Heart right ventricle (tissue), 16 donors: Measurements from ENCODE around the gene BTBD9. TPM values are rescaled to one million over a fixed set of nuclear protein-coding genes. Genes with fewer than 3 reads are reported as not detected.
A peak's percentile ranks its signal among the peaks of the same experiment; 100 is the strongest.

Experiments used
- ATAC-seq, 8 donors: fragments of 200-7000 bp; cut with Tn5 transposase; one replicate each; pipeline ENCODE4 v1.9.1; 2020; ENCODE audit warnings: mild to moderate bottlenecking in 8 of 8, moderate library complexity in 8 of 8, moderate number of reproducible peaks in 1 of 8
- DNase-seq, 2 donors: peaks; one replicate each; pipeline ENCODE4 v3.0.0-alpha.2; 2020
- H3K27ac ChIP-seq, 10 donors: fragments of 200-600 bp; sonication (generic) in 2 of 10; one replicate each; pipeline versions ENCODE4 v1.5.0 to v1.8.0; 2020 to 2022; ENCODE audit warnings: mild to moderate bottlenecking in 3 of 10
- H3K27me3 ChIP-seq, 7 donors: fragments of 200-600 bp; one replicate each; pipeline ENCODE4 v1.8.0; 2021 to 2022; ENCODE audit warnings: mild to moderate bottlenecking in 2 of 7
- H3K36me3 ChIP-seq, 9 donors: fragments of 200-600 bp; sonication (generic) in 1 of 9; one replicate each; pipeline versions ENCODE4 v1.5.0 to v1.8.0; 2020 to 2022; ENCODE audit warnings: mild to moderate bottlenecking in 2 of 9
- H3K4me1 ChIP-seq, 9 donors: fragments of 200-600 bp; sonication (generic) in 1 of 9; one replicate each; pipeline versions ENCODE4 v1.5.0 to v1.8.0; 2020 to 2022; ENCODE audit warnings: mild to moderate bottlenecking in 4 of 9
- H3K4me3 ChIP-seq, 10 donors: fragments of 200-600 bp; sonication (generic) in 2 of 10; one replicate each; pipeline versions ENCODE4 v1.5.0 to v1.8.0; 2020 to 2022; ENCODE audit warnings: mild to moderate bottlenecking in 7 of 10, moderate library complexity in 2 of 10
- H3K9me3 ChIP-seq, 11 donors: fragments of 200-600 bp in 10 of 11; sonication (generic) in 2 of 11; one replicate each; pipeline versions ENCODE4 v1.5.0 to v1.8.0; 2013 to 2022; ENCODE audit warnings: mild to moderate bottlenecking in 2 of 11, control low read depth in 1 of 11, moderate library complexity in 1 of 11
- CTCF ChIP-seq, 9 donors: fragments of 200-600 bp; sonication (generic) in 2 of 9; IDR thresholded peaks; one replicate each; pipeline versions ENCODE4 v1.5.0 to v1.8.0; 2021 to 2022; ENCODE audit warnings: antibody characterized with exemption in 9 of 9, mild to moderate bottlenecking in 5 of 9, moderate library complexity in 1 of 9
- WGBS, 2 donors: extraction: QIAGEN DNeasy Blood & Tissue Kit; methylation state at CpG; one replicate each; pipeline ENCODE4 v1.1.7; 2013; ENCODE audit warnings: inconsistent platforms in 1 of 2; 5-methylcytosine and 5-hydroxymethylcytosine counted together
- intact Hi-C, 10 donors: fragments of 100-400 bp; cut with DNase I; formaldehyde crosslinking; loops; one replicate each; pipeline versions ENCODE4 v1.11.1 to v1.14.2; 2022
- polyA plus RNA-seq, 2 donors: library from polyadenylated mRNA; stranded (reverse); fragments of 200-250 nt; gene quantifications; one replicate each; pipeline ENCODE4 v1.2.3, GENCODE V29; 2013
- total RNA-seq, 10 donors: library from RNA; stranded (reverse); fragmentation: NEBNext Ultra II Directional in 3 of 10; extraction: Animal tissue kit (Norgen Biotek cat#: 25700) in 3 of 10; gene quantifications; one replicate each; pipeline versions ENCODE4 v1.2.1 to v1.2.4, GENCODE V29; 2021 to 2023
- donor health status: Arrhythmogenic right ventricular cardiomyopathy.
- donor health status: ischemic (EF 13 %, LVEDD 7.1; RV severe dilation, severe dysfunction).
- donor health status: healthy with polysubstance abuse.
- donor health status: DM: no; HTN: yes; CAD: no.
- donor health status: DM: no; HTN: no; CAD: no.
- donor health status: ischemic (EF 25% LVEDD 6.9; RV normal size, moderate dysfunction).
- donor health status: ischemic (EF 25% LVEDD 5.7; RV mildly dilated, moderate dysfunction).
- donor health status: healthy.
- donor health status: DM: yes; HTN: yes; CAD: no.
- donor health status: Ischemic cardiomyopathy.
- donor health status: ischemic (EF 35%, LVEDD 5.7; RV mildly dilated, moderate dysfunction).
- donor health status: nonischemic (EF 11% LVEDD 7.7; RV severe dilation, severe dysfunction).
- donor health status: DM: yes; HTN: yes; CAD: no.
- donor health status: PGD.
- donor health status: ischemic (EF 29% LVEDD 5.4; RV normal size, mild dysfunction).
- donor health status: nonischemic (EF 23%, LVEDD 6.1; RV moderate dilation, normal function).

The BTBD9 gene
- total and polyA plus RNA-seq, 12 donors = 4.2 to 27.7 (median 18.3) TPM

GRCh38 chr6:38525888-38526287, 113.8 kb downstream of the BTBD9 start:
- peaks cover 0 to 19% (median 5%) of the 10 kb centered on the region in 11 donors for H3K9me3 ChIP-seq
- no peak for TF ChIP-seq CTCF (IDR thresholded peaks at IDR 0.05)
- H3K27ac ChIP-seq = no peak overlapping the region
- ATAC-seq = no peak
- peaks cover 0 to 9% (median 0%) of the 10 kb centered on the region in 9 donors for H3K4me1 ChIP-seq
- H3K36me3 ChIP-seq = peaks cover 0 to 19% (median 0%) of the 10 kb centered on the region in 9 donors
- no peaks in the 10 kb centered on the region for H3K27me3 ChIP-seq
- 98 to 99% methylated on average over 2 of the region's 2 CpGs for WGBS, 2 donors
- no peak overlapping the region for H3K4me3 ChIP-seq
- intact Hi-C loops = no loop called here
- DNase-seq = no peak

GRCh38 chr6:38524436-38525145, 115.1 kb downstream of the BTBD9 start:
- Histone ChIP-seq H3K4me3 (no peak overlapping the region), H3K27ac (no peak overlapping the region), H3K9me3 (peaks cover 0 to 15% (median 5%) of the 10 kb centered on the region in 11 donors), H3K36me3 (peaks cover 0 to 19% (median 0%) of the 10 kb centered on the region in 9 donors), H3K27me3 (no peaks in the 10 kb centered on the region), H3K4me1 (peaks cover 0 to 9% (median 0%) of the 10 kb centered on the region in 9 donors)
- ATAC-seq (no peak), DNase-seq (no peak)
- TF ChIP-seq CTCF (IDR thresholded peaks at IDR 0.05) = no peak
- 97% methylated on average over 3 of the region's 3 CpGs for WGBS, 2 donors
- intact Hi-C loops = no loop called here

DNA sequence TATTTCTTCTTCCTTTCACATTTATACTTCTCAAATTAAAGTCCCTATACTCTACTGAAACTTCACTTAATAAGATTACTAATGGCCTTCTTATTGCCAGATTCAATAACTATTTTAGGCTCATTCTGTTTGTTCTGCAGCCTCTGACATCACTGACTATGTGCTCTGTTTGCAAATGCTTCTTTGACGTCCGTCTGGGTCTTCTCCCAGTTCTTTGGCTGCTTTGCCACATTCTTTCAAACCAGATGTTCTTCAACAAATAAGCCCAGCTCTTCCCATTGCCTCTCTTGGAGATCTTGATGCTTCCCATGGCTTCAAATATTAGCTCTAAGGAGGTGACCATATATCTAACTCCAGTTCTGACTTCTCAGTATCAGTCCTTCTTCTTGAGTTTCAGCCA, 117.4 kb downstream of the BTBD9 start:
- ATAC-seq = peak in 6 of 8 donors; percentile 25 to 71 (median 54)
- Histone ChIP-seq H3K4me1 (peaks cover 0 to 16% (median 5%) of the 10 kb centered on the region in 9 donors), H3K36me3 (peaks cover 0 to 15% (median 0%) of the 10 kb centered on the region in 9 donors), H3K27ac (peak overlapping the region in 1 of 10 donors; percentile 2), H3K27me3 (no peaks in the 10 kb centered on the region), H3K4me3 (no peak overlapping the region), H3K9me3 (peaks cover 0 to 15% (median 5%) of the 10 kb centered on the region in 11 donors)
- peak in 1 of 2 donors; percentile 23 for DNase-seq
- no peak for TF ChIP-seq CTCF (IDR thresholded peaks at IDR 0.05)
- 62 to 66% methylated on average over 2 of the region's 2 CpGs for whole genome bisulfite sequencing, 2 donors
- intact Hi-C loops = no loop called here

DNA sequence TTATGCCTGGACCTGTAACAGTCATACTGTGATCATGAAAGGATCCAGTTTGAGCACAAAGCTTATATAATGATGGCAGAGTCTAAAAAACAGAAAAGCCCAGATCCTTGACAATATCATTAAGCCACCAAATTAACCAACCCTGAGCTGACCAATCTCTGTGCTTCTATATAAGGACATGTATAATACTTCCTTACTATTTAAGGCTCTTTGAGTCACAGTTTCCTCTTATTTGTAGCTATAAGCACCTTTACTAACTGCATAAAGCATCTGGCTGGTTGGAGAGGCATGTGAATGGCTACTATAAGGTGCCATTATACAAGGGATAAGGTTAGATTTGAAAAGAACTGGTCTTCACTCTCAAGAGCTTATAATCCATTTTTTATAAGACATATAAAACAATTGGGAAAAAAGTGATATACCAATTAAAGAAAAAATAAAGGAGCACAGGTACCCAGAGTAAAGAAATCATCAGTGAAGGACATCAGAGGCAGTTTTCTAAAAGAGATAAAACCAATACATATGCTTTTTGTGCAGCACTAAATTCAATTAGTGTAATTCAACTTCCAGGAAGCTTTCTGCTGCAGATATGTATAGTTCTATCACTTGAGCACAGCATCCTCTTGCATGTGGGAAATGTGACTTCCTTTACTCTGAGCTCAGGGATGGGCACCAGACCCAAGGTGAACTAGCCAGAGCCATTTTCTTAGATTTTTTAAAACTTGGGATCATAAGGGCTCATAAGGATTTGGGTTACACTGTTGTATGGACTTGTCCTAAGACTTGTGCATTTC, 121.0 kb downstream of the BTBD9 start:
- Histone ChIP-seq H3K4me3 (no peak overlapping the region), H3K27me3 (no peaks in the 10 kb centered on the region), H3K27ac (no peak overlapping the region), H3K36me3 (no peaks in the 10 kb centered on the region), H3K4me1 (peaks cover 0 to 27% (median 9%) of the 10 kb centered on the region in 9 donors), H3K9me3 (no peaks in the 10 kb centered on the region)
- intact Hi-C loops = no loop called here
- DNase-seq (no peak), ATAC-seq (no peak)
- no peak for TF ChIP-seq CTCF (IDR thresholded peaks at IDR 0.05)
